ENCODE measurements around the gene SNAPC4.
A peak's percentile ranks its signal among the peaks of the same experiment; 100 is the strongest.

The SNAPC4 gene

DNA sequence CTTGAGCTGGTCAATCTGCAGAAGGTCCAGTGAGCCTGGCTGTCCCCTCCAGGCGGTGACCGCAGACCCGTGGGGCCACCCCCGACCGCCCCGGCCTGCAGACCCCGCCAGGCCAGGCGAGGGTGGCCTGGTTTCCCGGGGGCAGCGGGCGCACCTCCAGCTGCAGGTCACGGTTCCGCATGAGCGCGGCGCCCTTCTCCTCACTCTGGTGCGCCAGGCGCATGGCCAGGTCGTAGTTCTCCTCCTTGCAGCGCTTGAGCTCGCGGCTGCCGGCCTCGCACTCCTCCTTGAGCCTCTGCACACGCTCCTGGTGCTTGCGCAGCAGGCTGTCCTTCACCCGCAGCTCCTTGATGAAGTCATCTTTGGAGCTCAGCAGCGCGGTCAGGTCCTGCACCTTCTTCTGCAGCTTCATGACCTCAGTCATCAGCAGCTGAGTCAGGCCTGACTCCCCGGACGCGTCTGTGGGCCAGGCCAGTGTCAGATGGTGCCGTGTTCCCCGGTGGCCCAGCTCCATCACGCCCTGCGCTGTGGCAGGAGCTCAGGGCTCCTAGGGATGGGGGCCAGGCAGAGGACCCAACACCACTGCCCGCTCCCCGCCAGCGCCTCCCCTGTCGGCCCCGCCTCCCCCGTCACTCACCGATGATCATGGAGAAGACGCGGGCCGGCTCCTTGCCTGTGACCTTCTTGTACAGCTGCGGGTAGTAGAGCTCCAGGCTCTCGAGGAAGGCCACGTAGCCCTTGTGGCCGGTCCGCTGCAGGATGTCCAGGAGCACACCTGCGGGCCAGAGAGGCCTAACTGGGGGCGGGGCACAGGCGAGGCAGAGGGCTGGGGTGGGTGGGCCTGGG, 29.1 kb downstream of the SNAPC4 start:
- no peak for DNase-seq

GRCh38 chr9:136370037-136370436, 29.9 kb downstream of the SNAPC4 start:
- DNase-seq = no peak

GRCh38 chr9:136368190-136368589, 31.8 kb downstream of the SNAPC4 start:
- DNase-seq = no peak

DNA sequence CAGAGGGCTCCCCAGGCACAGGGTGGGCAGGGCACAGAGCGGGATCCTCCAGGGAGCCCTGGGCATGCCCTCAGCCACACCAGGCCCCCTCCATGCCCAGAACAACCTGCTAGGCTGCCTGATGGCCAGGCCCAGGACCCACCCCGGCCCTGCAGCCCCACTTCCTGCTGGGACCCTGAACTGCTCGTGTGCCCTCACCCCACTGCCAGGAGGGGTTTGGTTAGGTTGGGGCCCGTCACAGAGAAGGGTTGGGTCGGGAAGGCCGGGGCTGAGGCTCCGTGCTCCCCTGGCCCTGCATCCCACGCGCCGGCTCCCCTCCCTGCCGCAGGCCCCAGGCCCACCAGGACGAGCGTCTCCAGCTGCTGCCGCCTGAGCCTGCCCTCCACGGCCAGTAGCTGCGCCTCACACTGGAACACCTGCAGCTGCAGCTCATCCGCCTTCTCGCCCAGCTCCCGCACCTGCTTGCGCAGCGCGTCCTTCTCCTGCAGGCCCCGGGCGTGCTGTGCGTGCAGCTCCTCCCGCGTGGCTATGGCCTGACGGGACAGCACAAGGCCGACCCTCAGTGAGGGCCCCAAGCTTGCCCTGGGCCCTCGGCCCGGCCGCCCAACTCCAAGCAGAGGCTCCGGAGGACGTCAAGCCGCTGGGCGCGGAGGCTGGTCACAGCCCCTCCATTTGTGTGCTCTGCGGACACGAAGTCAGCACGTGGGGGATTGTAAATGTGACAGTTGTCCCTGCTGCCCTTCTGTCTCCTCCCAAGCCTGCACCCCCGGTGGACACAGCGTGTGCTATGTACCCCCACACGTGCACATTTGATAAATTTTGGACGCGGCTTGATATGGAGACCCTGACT, 32.4 kb downstream of the SNAPC4 start:
- no peak for DNase-seq

DNA sequence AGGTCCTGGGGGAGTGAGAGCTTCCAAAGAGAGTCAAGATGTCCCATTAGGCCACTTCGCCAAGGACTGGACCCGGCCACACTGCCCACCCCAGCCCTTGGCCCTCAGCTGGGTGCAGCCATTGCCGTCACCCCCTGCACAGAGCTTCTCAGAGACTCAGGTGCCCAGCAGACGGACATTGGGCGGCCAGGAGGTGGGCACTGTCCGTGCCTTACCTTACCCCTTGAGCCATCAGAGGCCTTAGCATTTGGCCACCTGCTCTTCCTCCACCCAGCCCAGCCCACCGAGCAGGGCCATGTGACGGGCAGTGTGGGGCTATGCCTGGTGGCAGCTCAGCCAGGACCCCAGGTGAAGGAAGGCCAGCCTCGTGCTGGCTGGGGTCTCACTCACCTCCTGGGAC, 33.1 kb downstream of the SNAPC4 start:
- DNase-seq = no peak

DNA sequence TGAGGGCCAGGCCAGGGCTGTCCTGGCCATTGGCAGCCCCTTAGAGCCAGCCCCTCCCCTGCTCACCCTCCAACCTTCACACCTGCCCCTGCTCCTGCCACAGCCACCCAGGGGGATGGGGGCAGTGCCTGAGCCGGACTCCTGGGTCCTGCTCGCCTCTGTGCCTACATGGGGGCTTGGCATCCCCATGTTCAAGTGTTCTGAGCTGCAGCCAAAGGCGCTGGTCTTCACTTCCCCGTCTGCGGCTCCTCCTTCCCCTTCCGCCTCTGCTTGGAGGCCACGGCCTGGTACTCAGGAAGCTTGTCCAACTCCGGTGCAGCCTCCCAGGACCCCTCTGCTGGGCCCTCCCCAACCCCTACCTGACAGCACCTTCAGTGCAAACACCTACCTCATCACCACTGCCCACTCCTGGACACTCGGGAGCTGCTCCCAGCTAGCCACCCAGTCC, 34.2 kb downstream of the SNAPC4 start:
- no peak for DNase-seq

DNA sequence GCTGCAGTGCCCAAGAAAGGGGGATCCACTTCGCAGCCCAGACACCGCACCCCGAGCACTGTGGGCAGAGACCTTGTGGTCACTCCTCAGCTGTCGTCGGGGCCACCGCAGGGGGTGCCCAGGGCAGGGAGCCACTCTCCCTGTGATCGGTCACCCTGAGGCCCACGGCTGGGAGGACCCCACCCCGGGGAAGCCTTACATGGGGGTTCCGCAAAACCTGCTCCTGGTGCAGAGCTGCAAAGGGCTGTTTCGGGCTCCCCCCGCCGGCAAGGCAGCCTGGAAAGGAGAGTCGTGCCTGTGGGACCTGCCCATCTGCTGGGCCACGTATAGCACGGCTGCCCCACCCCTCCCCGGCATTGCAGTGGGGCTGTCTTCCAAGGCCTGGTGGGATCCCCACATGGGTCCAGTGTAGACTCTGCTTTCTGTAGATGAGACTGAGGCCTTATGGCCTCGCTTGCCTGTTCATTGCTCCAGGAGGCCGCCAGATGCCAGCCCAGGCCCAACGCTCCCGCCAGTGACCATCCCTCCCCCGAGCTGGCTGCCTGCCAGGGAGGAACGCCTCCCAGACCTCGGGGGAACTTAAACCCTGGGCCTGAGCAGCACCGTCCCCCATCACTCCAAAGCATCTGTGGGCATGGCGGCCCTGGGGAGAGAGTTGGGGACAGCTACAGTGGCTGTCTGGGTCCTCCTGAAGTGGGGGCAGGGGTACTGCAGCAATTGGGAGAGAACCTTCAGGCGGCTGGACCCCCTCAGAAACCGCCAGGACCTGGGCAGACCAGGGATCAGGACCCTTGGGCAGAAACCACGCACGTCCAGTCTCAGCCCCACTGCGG, 34.8 kb downstream of the SNAPC4 start:
- no peak for DNase-seq

- DNase-seq = no peak
Observed at GRCh38 chr9:136363949-136364748, 35.8 kb downstream of the SNAPC4 start.

DNA sequence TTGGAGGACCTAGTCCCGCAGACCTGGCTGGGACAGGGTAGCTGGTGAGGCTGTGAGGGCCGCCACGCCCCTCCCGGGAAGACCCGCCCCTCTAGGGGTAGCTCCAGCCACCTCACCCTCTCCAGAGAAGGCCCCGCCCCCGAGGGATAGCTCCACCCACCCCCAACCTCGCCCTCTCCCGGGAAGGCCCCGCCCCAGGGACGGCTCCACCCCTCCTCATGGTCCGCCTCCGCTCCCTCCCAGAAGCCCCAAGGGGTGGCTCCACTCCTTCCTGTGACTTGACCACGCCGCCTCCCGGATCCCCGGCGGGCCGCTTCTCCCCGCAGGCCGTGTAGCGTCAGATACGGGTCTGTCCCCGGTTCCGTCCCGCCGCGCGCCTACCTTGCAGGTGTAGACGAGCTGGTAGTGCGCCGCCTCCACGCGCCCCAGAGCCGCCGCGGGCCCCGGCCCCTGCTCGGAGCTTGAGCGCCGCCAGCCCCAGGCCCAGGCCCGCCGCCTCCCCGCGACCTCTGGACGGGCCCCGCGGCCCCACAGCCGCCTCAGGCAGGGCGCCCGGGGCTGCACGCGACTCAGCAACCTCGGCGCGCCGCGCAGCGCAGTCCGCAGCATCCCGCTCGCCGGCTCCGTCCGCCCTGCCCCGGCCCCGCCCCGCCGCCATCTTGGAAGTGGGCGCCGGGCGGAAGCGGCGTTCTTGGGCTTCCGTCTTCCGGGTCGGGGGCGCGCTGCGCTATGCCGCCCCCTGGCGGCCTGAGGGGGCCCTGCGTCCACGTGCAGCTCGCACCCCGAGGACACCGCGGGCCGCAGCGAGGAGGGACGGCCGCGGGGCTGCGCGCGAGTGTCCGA, 36.6 kb downstream of the SNAPC4 start, which contains the start of gene DNLZ:
TSS of gene DNLZ (minus strand) at position 639 of the 843 bp plus-strand sequence. CDS start at position 609, 30 bp downstream.
- peak; percentile 96 for DNase-seq

DNA sequence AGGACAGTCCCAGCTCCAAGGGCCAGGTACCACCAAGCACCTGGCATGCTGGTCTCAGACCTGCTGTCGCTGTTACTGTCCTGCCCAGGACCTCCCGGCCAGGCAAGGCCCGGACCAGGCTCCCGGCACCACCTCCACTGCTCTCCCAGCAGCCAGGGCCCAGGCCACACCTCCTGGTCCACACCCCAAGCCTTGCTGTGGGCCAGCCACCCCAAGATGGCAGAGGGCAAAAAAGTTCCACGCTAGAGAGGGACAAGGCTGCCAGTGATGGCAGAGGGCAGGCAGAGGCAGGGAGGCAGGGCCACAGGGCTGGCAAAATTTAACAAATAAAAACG, 37.6 kb downstream of the SNAPC4 start:
- DNase-seq = no peak

- no peak for DNase-seq
Observed at GRCh38 chr9:136361754-136362449, 38.1 kb downstream of the SNAPC4 start.

DNA sequence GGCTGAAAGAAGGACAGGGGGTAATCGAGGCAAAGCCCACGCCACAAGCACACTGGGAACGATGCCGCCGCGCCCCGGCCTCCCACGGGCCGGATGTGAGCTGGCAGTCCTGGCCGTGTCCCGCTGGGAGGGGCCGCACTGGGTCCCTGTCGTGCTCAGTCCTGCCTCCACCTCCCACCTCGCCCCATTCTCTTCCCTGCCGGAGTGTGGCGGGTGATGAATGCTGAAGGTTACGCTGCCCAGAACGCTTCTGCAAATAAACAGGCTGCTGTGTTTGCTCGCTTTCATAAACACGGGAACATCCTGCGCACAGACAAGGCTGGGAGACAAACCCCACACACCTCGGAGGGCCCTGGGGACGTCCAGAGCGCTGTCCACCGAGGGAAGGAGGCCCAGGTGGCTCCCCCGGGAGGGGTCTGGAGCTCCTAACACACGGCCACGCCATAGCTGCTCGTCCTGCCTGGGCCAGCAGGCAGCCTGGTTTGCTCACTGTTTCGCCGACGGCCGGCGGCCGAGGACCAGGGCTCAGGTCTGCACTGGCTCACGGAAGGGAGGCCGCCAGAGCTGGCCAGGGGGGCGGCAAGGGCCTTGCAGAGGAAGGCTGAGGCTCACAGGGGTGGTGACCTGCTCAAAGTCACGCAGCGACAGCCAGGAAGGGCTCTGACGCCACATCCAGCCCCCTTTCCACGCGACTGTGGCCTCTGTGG, 38.8 kb downstream of the SNAPC4 start:
- DNase-seq = no peak

GRCh38 chr9:136359774-136360718, 39.9 kb downstream of the SNAPC4 start:
- no peak for DNase-seq

DNA sequence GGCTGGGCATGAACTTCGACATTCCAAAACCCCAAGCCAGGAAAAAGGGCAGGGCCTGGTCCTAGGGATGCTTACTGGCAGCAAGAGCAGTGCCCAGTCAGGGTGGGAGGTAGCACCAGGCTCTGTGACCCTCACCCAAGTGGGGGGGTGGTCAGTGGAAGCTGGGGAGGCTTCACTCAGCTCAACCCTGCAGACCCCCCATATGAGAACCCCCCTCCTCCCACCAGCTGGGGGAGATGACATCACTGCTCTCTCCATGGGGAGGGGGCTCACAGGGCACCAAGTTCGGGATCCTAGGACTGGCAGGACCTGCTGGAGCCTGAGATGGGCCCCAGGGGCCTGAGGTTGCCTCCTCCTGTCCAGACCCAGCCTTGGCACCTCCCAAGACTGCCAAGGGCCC, 41.1 kb downstream of the SNAPC4 start:
- no peak for DNase-seq

- no peak for DNase-seq
Observed at GRCh38 chr9:136358016-136358415, 42.0 kb downstream of the SNAPC4 start.

GRCh38 chr9:136357202-136357725, 42.7 kb downstream of the SNAPC4 start:
- no peak for DNase-seq

- no peak for DNase-seq
Observed at GRCh38 chr9:136355616-136356557, 44.1 kb downstream of the SNAPC4 start.

Measured in stimulated activated CD4-positive, alpha-beta T cell treated with anti-CD3 and anti-CD28 coated beads, Interleukin-1b, Interleukin-23, amount 100 ng/mL, for 48 hours (primary cell).